Astrocyte (in vitro differentiated cells and primary cell): Measurements from ENCODE around the gene MYOD1. TPM values are rescaled to one million over a fixed set of nuclear protein-coding genes. Genes with fewer than 3 reads are reported as not detected.

Source experiments
- DNase-seq: peaks from one replicate; pipeline ENCODE4 v3.0.0-alpha.2; 2010; ENCODE audit warnings: low read depth
- FAIRE-seq: peaks from 2 replicates; lab custom pipeline; 2011; peaks lifted over from hg19 to GRCh38; lab: Jason Lieb, UNC
- H2AFZ ChIP-seq: 2 replicates; pipeline ENCODE4 v1.6.0; 2012; ENCODE audit warnings: low read depth, low read length, inconsistent platforms
- H3K27ac ChIP-seq: 2 replicates; pipeline ENCODE4 v1.5.1; 2011; ENCODE audit warnings: low read depth, low read length, inconsistent platforms
- H3K27me3 ChIP-seq: 2 replicates; pipeline ENCODE4 v1.6.0; 2011; ENCODE audit warnings: low read length, inconsistent platforms; ENCODE audit not compliant: insufficient read depth
- H3K36me3 ChIP-seq: 2 replicates; pipeline ENCODE4 v1.5.1; 2011; ENCODE audit warnings: low read length, inconsistent platforms; ENCODE audit not compliant: insufficient read depth
- H3K4me1 ChIP-seq: 2 replicates; pipeline ENCODE4 v1.5.1; 2011; ENCODE audit warnings: low read length, inconsistent platforms; ENCODE audit not compliant: insufficient read depth
- H3K4me2 ChIP-seq: 2 replicates; pipeline ENCODE4 v1.6.0; 2012; ENCODE audit warnings: low read length, inconsistent platforms
- H3K4me3 ChIP-seq: 2 replicates; pipeline ENCODE4 v1.5.1; 2011; ENCODE audit warnings: low read depth, mild to moderate bottlenecking, low read length, inconsistent platforms; ENCODE audit not compliant: insufficient read depth
- H3K79me2 ChIP-seq: 2 replicates; pipeline ENCODE4 v1.6.0; 2012; ENCODE audit warnings: mild to moderate bottlenecking, low read length, inconsistent platforms; ENCODE audit not compliant: insufficient read depth
- H3K9ac ChIP-seq: 2 replicates; pipeline ENCODE4 v1.6.0; 2012; ENCODE audit warnings: mild to moderate bottlenecking, low read length, inconsistent platforms
- H3K9me3 ChIP-seq: 2 replicates; pipeline ENCODE4 v1.5.1; 2012; ENCODE audit warnings: low read depth, mild to moderate bottlenecking, low read length, inconsistent platforms; ENCODE audit not compliant: insufficient read depth
- H4K20me1 ChIP-seq: 2 replicates; pipeline ENCODE4 v1.6.0; 2012; ENCODE audit warnings: low read length, inconsistent platforms; ENCODE audit not compliant: insufficient read depth
- H3K27ac Mint-ChIP-seq: one replicate; pipeline ENCODE4 v1.8.0; 2021; ENCODE audit warnings: mild to moderate bottlenecking, mixed read lengths; ENCODE audit not compliant: unreplicated experiment
- H3K27me3 Mint-ChIP-seq: one replicate; pipeline ENCODE4 v1.8.0; 2021; ENCODE audit warnings: low read depth, mixed read lengths; ENCODE audit not compliant: unreplicated experiment
- H3K36me3 Mint-ChIP-seq: one replicate; pipeline ENCODE4 v1.8.0; 2021; ENCODE audit warnings: low read depth, mixed read lengths; ENCODE audit not compliant: unreplicated experiment
- H3K4me1 Mint-ChIP-seq: one replicate; pipeline ENCODE4 v1.8.0; 2021; ENCODE audit warnings: low read depth, mixed read lengths; ENCODE audit not compliant: unreplicated experiment
- H3K4me3 Mint-ChIP-seq: one replicate; pipeline ENCODE4 v1.8.0; 2021; ENCODE audit warnings: mild to moderate bottlenecking, moderate library complexity, mixed read lengths; ENCODE audit not compliant: unreplicated experiment
- H3K9me3 Mint-ChIP-seq: one replicate; pipeline ENCODE4 v1.8.0; 2021; ENCODE audit warnings: mild to moderate bottlenecking, mixed read lengths; ENCODE audit not compliant: unreplicated experiment
- CTCF ChIP-seq: IDR thresholded peaks from 2 replicates; pipeline ENCODE4 v1.5.1; 2011; ENCODE audit warnings: low read depth, mild to moderate bottlenecking, inconsistent platforms, low read length, moderate library complexity; ENCODE audit not compliant: insufficient read depth
- EZH2 ChIP-seq: IDR thresholded peaks from 2 replicates; pipeline ENCODE4 v1.6.1; 2012; ENCODE audit warnings: mild to moderate bottlenecking, low read length, inconsistent platforms; ENCODE audit not compliant: insufficient read depth
- total RNA-seq: library from RNA; stranded (reverse); gene quantifications from 2 replicates; pipeline ENCODE4 v1.2.1, GENCODE V29; 2021

Gene MYOD1
- total RNA-seq, 1 donor from 2014 or later, result not detected

GRCh38 chr11:17707830-17708229, 11.5 kb upstream of the MYOD1 start:
- H3K36me3 ChIP-seq, result no peaks in the 10 kb centered on the region
- DNase-seq, result no peak
- H3K4me3 Mint-ChIP-seq, result no peak overlapping the region
- no peak for FAIRE-seq
- no peak overlapping the region for H3K4me2 ChIP-seq
- no peaks in the 10 kb centered on the region for H3K4me1 Mint-ChIP-seq
- H4K20me1 ChIP-seq, result no peaks in the 10 kb centered on the region
- H3K27ac Mint-ChIP-seq, result no peak overlapping the region
- peaks cover 27% of the 10 kb centered on the region for H3K27me3 Mint-ChIP-seq
- H3K9ac ChIP-seq, result no peak overlapping the region
- TF ChIP-seq CTCF (no peak), EZH2 (no peak)
- no peaks in the 10 kb centered on the region for H3K4me1 ChIP-seq
- no peak overlapping the region for H3K27ac ChIP-seq
- no peaks in the 10 kb centered on the region for H3K36me3 Mint-ChIP-seq
- H3K4me3 ChIP-seq, result no peak overlapping the region
- H2AFZ ChIP-seq, result no peak overlapping the region
- peaks cover 11% of the 10 kb centered on the region for H3K9me3 Mint-ChIP-seq
- no peaks in the 10 kb centered on the region for H3K79me2 ChIP-seq
- H3K27me3 ChIP-seq, result peaks cover 17% of the 10 kb centered on the region
- H3K9me3 ChIP-seq, result no peaks in the 10 kb centered on the region

GRCh38 chr11:17711836-17712235, 7.5 kb upstream of the MYOD1 start:
- Mint-ChIP-seq H3K4me3 (no peak overlapping the region), H3K9me3 (no peaks in the 10 kb centered on the region), H3K36me3 (no peaks in the 10 kb centered on the region), H3K27ac (no peak overlapping the region), H3K27me3 (peaks cover 26% of the 10 kb centered on the region), H3K4me1 (no peaks in the 10 kb centered on the region)
- no peak for DNase-seq
- no peak overlapping the region for H3K4me3 ChIP-seq
- H4K20me1 ChIP-seq, result no peaks in the 10 kb centered on the region
- no peaks in the 10 kb centered on the region for H3K36me3 ChIP-seq
- no peak for TF ChIP-seq CTCF
- no peak for TF ChIP-seq EZH2
- no peak overlapping the region for H3K27ac ChIP-seq
- H3K4me2 ChIP-seq, result no peak overlapping the region
- H3K9me3 ChIP-seq, result no peaks in the 10 kb centered on the region
- H2AFZ ChIP-seq, result no peak overlapping the region
- H3K4me1 ChIP-seq, result no peaks in the 10 kb centered on the region
- peaks cover 32% of the 10 kb centered on the region for H3K27me3 ChIP-seq
- no peak for FAIRE-seq
- H3K9ac ChIP-seq, result no peak overlapping the region
- H3K79me2 ChIP-seq, result no peaks in the 10 kb centered on the region

- Mint-ChIP-seq H3K36me3 (no peaks in the 10 kb centered on the region), H3K4me1 (no peaks in the 10 kb centered on the region), H3K27me3 (peaks cover 26% of the 10 kb centered on the region), H3K9me3 (peaks cover under 1% of the 10 kb centered on the region), H3K4me3 (no peak overlapping the region), H3K27ac (no peak overlapping the region)
- Histone ChIP-seq H2AFZ (no peak overlapping the region), H3K27ac (no peak overlapping the region), H3K4me1 (no peaks in the 10 kb centered on the region), H4K20me1 (no peaks in the 10 kb centered on the region), H3K9ac (no peak overlapping the region), H3K27me3 (peaks cover 46% of the 10 kb centered on the region), H3K4me2 (no peak overlapping the region), H3K9me3 (no peaks in the 10 kb centered on the region), H3K36me3 (no peaks in the 10 kb centered on the region), H3K4me3 (no peak overlapping the region), H3K79me2 (no peaks in the 10 kb centered on the region)
- no peak for TF ChIP-seq CTCF
- no peak for TF ChIP-seq EZH2
- FAIRE-seq (no peak), DNase-seq (no peak)
Measured at GRCh38 chr11:17713851-17714250, 5.5 kb upstream of the MYOD1 start.
